PFSK-1 (cell line): ENCODE measurements around the gene RBM18.

Experiments
- POLR2AphosphoS5 ChIP-seq: IDR thresholded peaks from 2 replicates; pipeline ENCODE4 v1.6.1; 2012; ENCODE audit warnings: low read depth, mild to moderate bottlenecking, control low read depth, low read length, moderate library complexity
- SIN3A ChIP-seq: IDR thresholded peaks from 2 replicates; pipeline ENCODE4 v1.6.1; 2012; ENCODE audit warnings: mild to moderate bottlenecking, low read length, moderate library complexity, borderline replicate concordance; ENCODE audit not compliant: insufficient read depth
- TAF1 ChIP-seq: IDR thresholded peaks from 2 replicates; pipeline ENCODE4 v1.6.1; 2012; ENCODE audit warnings: low read length, control low read depth, borderline replicate concordance; ENCODE audit not compliant: insufficient read depth
- TF ChIP-seq, protein P1 (sequence below), 2 experiments: IDR thresholded peaks; 2 replicates each; pipeline versions ENCODE4 v1.6.1 to v1.8.0; 2011 to 2012; ENCODE audit warnings: low read depth in 2 of 2, low read length in 2 of 2, control low read depth in 1 of 2, inconsistent platforms in 1 of 2, mild to moderate bottlenecking in 1 of 2, moderate library complexity in 1 of 2; ENCODE audit not compliant: insufficient read depth in 1 of 2

- no peak for TF ChIP-seq SIN3A
- no peak for TF ChIP-seq POLR2AphosphoS5
- TF ChIP-seq TAF1: no peak
- TF ChIP-seq, protein P1, sequence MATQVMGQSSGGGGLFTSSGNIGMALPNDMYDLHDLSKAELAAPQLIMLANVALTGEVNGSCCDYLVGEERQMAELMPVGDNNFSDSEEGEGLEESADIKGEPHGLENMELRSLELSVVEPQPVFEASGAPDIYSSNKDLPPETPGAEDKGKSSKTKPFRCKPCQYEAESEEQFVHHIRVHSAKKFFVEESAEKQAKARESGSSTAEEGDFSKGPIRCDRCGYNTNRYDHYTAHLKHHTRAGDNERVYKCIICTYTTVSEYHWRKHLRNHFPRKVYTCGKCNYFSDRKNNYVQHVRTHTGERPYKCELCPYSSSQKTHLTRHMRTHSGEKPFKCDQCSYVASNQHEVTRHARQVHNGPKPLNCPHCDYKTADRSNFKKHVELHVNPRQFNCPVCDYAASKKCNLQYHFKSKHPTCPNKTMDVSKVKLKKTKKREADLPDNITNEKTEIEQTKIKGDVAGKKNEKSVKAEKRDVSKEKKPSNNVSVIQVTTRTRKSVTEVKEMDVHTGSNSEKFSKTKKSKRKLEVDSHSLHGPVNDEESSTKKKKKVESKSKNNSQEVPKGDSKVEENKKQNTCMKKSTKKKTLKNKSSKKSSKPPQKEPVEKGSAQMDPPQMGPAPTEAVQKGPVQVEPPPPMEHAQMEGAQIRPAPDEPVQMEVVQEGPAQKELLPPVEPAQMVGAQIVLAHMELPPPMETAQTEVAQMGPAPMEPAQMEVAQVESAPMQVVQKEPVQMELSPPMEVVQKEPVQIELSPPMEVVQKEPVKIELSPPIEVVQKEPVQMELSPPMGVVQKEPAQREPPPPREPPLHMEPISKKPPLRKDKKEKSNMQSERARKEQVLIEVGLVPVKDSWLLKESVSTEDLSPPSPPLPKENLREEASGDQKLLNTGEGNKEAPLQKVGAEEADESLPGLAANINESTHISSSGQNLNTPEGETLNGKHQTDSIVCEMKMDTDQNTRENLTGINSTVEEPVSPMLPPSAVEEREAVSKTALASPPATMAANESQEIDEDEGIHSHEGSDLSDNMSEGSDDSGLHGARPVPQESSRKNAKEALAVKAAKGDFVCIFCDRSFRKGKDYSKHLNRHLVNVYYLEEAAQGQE (IDR thresholded peaks at IDR 0.05; ENCODE audit: insufficient read depth in 1 of 2, low read depth in 2 of 2, low read length in 2 of 2): no peak
Observed at GRCh38 chr9:122192914-122193525, 71.6 kb downstream of the RBM18 start.
